ENCODE data around the gene DAAM2.

Gene DAAM2

DNA sequence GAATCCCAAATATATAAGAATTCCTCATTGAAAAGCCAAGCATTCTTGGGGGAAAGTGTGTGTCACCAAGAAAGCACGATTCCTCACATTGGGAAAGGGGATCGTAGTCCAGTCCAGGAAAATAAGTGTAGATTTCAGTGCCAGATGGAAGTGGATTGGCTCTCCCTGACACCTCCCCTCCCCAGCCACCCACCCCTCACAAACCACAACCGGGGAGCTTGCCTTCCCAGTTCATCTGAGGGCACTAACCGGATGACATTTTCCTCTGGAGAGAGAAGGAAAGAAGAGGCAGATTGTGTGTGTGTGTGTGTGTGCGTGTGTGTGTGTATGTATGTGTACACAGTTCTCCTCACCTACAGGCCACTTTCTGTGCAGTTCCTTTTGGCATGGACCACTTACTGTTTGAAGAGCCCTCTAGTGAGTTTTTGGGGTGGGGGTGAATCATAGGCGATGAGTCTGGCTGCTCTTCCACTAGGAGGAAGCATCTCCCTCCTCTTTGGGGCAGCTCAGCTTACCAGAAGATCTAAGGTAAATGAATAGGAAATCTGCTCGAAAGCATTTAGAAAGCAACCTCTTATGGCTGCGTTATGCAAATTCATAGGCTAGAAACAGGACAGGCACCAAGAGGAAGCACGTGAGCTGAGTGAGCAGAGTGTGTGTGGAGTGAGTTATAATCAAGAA is 20.8 kb downstream of the DAAM2 start:
- Histone ChIP-seq H3K9me2 (replicated peaks; ENCODE audit: low read depth, low read length) (no peaks in the 10 kb centered on the region), H3K79me2 (ENCODE audit: insufficient read depth, low read length) (no peaks in the 10 kb centered on the region), H2AFZ (ENCODE audit: low read length) (0 out of 2 replicates have a peak overlapping the region, but pooled peaks have one; percentile 8), H3K27me3 (ENCODE audit: insufficient read depth, low read length, poor library complexity, severe bottlenecking) (no peaks in the 10 kb centered on the region), H3K4me1 (ENCODE audit: insufficient read depth, low read length, poor library complexity, severe bottlenecking) (peaks cover 40% of the 10 kb centered on the region), H4K20me1 (ENCODE audit: insufficient read depth, low read length, poor library complexity, severe bottlenecking) (no peaks in the 10 kb centered on the region), H3K9me3 (ENCODE audit: insufficient read depth, low read depth, low read length) (no peaks in the 10 kb centered on the region), H3K4me2 (ENCODE audit: low read depth, low read length, poor library complexity, severe bottlenecking) (peak overlapping the region; percentile 43), H3K36me3 (ENCODE audit: insufficient read depth, low read length) (no peaks in the 10 kb centered on the region), H3K9ac (ENCODE audit: low read depth, low read length, poor library complexity, severe bottlenecking) (peak overlapping the region; percentile 51), H3K4me3 (ENCODE audit: low read length, poor library complexity, severe bottlenecking) (peak overlapping the region; percentile 2), H3F3A (ENCODE audit: low read depth) (no peaks in the 10 kb centered on the region)
- no peak for TF ChIP-seq EZH2phosphoT487 (IDR thresholded peaks at IDR 0.05; ENCODE audit: borderline replicate concordance)
- TF ChIP-seq, protein P1, sequence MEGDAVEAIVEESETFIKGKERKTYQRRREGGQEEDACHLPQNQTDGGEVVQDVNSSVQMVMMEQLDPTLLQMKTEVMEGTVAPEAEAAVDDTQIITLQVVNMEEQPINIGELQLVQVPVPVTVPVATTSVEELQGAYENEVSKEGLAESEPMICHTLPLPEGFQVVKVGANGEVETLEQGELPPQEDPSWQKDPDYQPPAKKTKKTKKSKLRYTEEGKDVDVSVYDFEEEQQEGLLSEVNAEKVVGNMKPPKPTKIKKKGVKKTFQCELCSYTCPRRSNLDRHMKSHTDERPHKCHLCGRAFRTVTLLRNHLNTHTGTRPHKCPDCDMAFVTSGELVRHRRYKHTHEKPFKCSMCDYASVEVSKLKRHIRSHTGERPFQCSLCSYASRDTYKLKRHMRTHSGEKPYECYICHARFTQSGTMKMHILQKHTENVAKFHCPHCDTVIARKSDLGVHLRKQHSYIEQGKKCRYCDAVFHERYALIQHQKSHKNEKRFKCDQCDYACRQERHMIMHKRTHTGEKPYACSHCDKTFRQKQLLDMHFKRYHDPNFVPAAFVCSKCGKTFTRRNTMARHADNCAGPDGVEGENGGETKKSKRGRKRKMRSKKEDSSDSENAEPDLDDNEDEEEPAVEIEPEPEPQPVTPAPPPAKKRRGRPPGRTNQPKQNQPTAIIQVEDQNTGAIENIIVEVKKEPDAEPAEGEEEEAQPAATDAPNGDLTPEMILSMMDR (conservative IDR thresholded peaks at IDR 0.05; ENCODE audit: low read length): peak; percentile 31

DNA sequence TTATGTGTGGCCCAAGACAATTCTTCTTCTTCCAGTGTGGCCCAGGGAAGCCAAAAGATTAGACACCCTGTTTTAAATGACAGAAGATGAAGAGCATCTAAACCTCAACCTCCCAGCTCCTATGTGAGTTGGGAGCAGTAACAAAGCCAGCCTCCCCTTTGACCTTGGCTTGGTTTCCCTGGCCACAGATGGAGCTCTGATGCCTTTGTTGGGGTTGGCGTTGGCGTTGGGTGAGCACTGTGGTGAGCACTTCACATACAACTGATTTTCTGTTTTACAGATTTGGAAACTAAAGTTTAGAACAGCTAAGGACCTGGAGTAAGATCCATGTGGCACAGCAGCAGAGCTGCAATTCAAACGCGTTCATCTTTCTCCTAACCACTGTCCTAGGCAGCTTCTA is 22.1 kb downstream of the DAAM2 start:
- no peaks in the 10 kb centered on the region for H3F3A ChIP-seq (ENCODE audit: low read depth)
- no peak overlapping the region for H2AFZ ChIP-seq (ENCODE audit: low read length)
- H3K4me3 ChIP-seq (ENCODE audit: low read length, poor library complexity, severe bottlenecking): no peak overlapping the region
- peak overlapping the region; percentile 43 for H3K4me2 ChIP-seq (ENCODE audit: low read depth, low read length, poor library complexity, severe bottlenecking)
- peaks cover 43% of the 10 kb centered on the region for H3K4me1 ChIP-seq (ENCODE audit: insufficient read depth, low read length, poor library complexity, severe bottlenecking)
- H3K79me2 ChIP-seq (ENCODE audit: insufficient read depth, low read length): no peaks in the 10 kb centered on the region
- no peak for TF ChIP-seq EZH2phosphoT487 (IDR thresholded peaks at IDR 0.05; ENCODE audit: borderline replicate concordance)
- TF ChIP-seq, protein P1 (conservative IDR thresholded peaks at IDR 0.05; ENCODE audit: low read length): no peak
- no peak overlapping the region for H3K9ac ChIP-seq (ENCODE audit: low read depth, low read length, poor library complexity, severe bottlenecking)
- no peaks in the 10 kb centered on the region for H3K27me3 ChIP-seq (ENCODE audit: insufficient read depth, low read length, poor library complexity, severe bottlenecking)
- no peaks in the 10 kb centered on the region for H3K9me2 ChIP-seq (replicated peaks; ENCODE audit: low read depth, low read length)
- H3K9me3 ChIP-seq (ENCODE audit: insufficient read depth, low read depth, low read length): no peaks in the 10 kb centered on the region
- no peaks in the 10 kb centered on the region for H4K20me1 ChIP-seq (ENCODE audit: insufficient read depth, low read length, poor library complexity, severe bottlenecking)
- no peaks in the 10 kb centered on the region for H3K36me3 ChIP-seq (ENCODE audit: insufficient read depth, low read length)

GRCh38 chr6:39815356-39815755 is 23.2 kb downstream of the DAAM2 start:
- Histone ChIP-seq H3K4me1 (ENCODE audit: insufficient read depth, low read length, poor library complexity, severe bottlenecking) (peaks cover 47% of the 10 kb centered on the region), H3F3A (ENCODE audit: low read depth) (no peaks in the 10 kb centered on the region), H3K36me3 (ENCODE audit: insufficient read depth, low read length) (no peaks in the 10 kb centered on the region), H4K20me1 (ENCODE audit: insufficient read depth, low read length, poor library complexity, severe bottlenecking) (no peaks in the 10 kb centered on the region), H3K4me2 (ENCODE audit: low read depth, low read length, poor library complexity, severe bottlenecking) (peak overlapping the region; percentile 44), H2AFZ (ENCODE audit: low read length) (no peak overlapping the region), H3K4me3 (ENCODE audit: low read length, poor library complexity, severe bottlenecking) (no peak overlapping the region), H3K9me2 (replicated peaks; ENCODE audit: low read depth, low read length) (no peaks in the 10 kb centered on the region), H3K79me2 (ENCODE audit: insufficient read depth, low read length) (no peaks in the 10 kb centered on the region), H3K9ac (ENCODE audit: low read depth, low read length, poor library complexity, severe bottlenecking) (no peak overlapping the region), H3K27me3 (ENCODE audit: insufficient read depth, low read length, poor library complexity, severe bottlenecking) (no peaks in the 10 kb centered on the region), H3K9me3 (ENCODE audit: insufficient read depth, low read depth, low read length) (no peaks in the 10 kb centered on the region)
- no peak for TF ChIP-seq EZH2phosphoT487 (IDR thresholded peaks at IDR 0.05; ENCODE audit: borderline replicate concordance)
- TF ChIP-seq, protein P1 (conservative IDR thresholded peaks at IDR 0.05; ENCODE audit: low read length): no peak

All from Loucy (cell line).